NCI-H2171 (cell line): ENCODE data around the gene RAP1GAP2.

ENCODE experiments used
- DNase-seq: peaks from one replicate; lab custom pipeline; 2025; lab: John Stamatoyannopoulos, UW

Gene RAP1GAP2

GRCh38 chr17:2786176-2786881 lies 9.9 kb upstream of the RAP1GAP2 start:
- peak; percentile 89 for DNase-seq

DNA sequence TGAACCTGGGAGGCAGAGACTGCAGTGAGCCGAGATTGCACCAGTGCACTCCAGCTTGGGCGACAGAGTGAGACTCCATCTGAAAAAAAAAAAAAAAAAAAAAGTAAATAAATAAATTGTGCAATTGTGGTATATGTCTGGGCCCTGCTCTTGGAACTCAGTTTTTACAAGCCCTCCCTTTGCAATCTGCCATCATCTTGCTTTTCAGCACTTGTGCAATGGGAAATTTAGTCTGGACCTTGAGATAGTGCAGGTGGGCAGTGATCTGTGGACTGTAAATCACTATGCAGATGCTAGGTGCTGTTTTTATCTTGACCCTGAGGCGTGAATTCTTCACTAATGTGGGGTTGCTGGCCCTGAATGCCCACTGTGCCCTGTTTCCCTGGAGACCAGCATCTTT lies 6.5 kb upstream of the RAP1GAP2 start:
- DNase-seq: no peak

DNA sequence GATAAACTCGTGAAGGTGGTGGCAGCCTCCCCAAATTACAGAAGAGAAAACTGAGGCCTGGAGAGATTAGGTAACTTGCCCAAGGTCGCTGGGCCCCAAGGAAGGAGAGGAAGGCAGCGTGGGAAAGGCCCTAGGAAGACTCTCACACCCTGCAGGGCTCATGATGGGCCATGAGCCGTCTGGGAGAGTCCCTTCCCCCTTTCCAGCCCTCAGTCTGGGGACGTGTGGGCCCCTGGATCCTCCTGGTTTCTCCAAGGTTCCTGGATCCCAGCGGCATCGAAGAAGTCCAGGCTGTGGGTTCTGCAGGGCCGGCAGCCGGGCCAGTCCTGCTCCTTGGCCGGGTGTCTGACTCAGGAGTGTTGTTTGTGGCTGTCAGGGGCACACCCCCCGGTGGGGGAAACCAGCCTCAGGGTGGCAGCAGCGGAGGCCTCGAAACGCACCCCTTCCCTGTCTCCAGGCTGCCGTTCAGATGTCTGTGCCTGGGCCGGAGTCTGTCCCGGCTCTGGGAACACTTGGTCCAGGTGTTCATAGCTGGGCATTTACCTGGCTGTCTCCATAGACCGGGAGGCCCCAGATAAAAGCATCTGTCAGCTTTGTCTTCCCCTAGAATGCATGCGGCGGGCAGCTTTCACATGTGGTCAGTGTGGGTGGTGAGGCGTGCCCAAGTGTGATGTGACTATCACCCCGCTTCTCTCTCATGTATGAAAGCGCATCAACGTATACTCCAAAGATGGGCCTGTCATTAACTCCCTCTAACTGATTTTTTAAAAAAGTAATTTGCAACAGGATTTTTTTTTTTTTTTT lies 3.7 kb upstream of the RAP1GAP2 start:
- no peak for DNase-seq

DNA sequence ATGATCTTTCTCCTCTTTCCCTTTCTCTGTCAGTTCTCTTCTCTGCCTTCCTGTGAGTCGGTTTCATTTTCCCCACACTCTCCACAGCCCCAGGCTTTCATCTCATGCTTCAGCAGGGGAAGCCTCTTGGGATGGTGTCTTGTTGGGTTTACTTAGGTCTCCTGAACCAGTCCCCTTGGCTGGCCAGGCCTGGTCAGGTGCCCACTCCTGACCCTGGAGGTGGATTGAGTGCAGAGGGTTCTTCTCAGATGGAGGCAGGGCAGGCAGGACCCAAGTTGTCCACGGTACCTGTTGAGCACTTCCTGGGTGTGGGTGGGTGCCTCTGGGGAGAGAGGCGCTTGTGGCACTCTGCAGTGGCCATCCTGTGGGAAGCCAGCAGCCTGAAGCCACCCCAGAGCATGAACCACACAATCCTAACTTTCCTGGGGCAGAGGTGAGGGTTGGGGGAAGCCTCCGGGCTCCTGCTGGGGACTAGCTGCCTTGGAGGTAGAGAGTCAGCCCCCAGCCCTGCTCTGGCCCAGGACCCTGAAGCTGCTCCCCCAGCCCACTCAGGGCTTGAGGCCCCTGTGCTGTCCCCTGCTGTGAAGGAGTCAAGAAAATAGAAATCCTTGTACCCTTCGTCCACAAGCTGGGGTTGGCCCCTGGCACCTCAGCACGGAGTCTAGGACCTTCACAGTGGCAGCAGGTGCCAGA lies 2.0 kb upstream of the RAP1GAP2 start:
- DNase-seq: no peak

- DNase-seq: no peak
Observed at GRCh38 chr17:2795441-2796163, 636 bp upstream of the RAP1GAP2 start.

GRCh38 chr17:2797226-2797625 lies 988 bp downstream of the RAP1GAP2 start:
- no peak for DNase-seq

- DNase-seq: no peak
Observed at GRCh38 chr17:2797637-2798036, 1.4 kb downstream of the RAP1GAP2 start.

GRCh38 chr17:2798188-2798587 lies 1.9 kb downstream of the RAP1GAP2 start:
- no peak for DNase-seq

- DNase-seq: no peak
Observed at GRCh38 chr17:2798678-2799077, 2.4 kb downstream of the RAP1GAP2 start.

DNA sequence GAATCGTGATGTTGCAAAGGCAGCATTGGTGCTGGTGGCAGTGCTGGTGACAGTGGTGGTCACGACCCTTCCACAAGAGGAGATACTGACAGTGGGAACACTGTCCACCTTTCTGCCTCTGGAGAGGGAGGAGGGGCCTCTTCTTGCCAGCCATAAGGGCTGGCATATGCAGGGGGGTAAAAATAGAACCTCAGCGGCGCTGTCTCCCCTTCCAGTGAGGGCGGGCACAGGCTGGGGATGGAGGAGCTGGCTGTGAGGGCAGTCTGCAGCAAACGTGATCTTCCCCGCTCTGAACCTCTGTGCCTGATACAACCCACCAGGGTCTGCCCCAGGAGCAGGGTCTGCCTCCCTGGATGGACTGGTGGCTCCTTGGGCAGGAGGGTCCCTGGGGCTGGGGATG lies 3.4 kb downstream of the RAP1GAP2 start:
- no peak for DNase-seq

DNA sequence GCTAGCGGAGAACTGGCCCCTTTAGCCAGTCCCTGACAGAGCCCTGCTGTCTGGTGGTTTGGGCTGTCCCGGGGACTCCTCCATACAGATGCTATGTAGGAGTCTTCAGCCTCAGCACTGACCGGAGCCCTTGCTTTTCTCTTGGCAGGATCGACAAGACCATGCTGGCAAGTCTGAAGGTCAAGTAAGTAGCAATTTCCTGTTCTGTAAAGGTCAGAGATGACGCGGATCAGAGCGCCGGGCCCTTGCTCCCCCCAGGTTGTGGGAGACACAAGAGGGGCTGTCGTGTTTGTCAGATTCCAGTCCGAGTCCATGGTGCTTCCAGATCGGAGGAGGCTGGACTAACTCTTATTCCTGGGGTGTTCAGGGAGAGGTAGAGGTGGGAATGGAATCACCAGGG lies 4.1 kb downstream of the RAP1GAP2 start:
- DNase-seq: no peak

- DNase-seq: peak; percentile 46
Observed at GRCh38 chr17:2801841-2802240, 5.6 kb downstream of the RAP1GAP2 start.

GRCh38 chr17:2802574-2802973 lies 6.3 kb downstream of the RAP1GAP2 start:
- no peak for DNase-seq

DNA sequence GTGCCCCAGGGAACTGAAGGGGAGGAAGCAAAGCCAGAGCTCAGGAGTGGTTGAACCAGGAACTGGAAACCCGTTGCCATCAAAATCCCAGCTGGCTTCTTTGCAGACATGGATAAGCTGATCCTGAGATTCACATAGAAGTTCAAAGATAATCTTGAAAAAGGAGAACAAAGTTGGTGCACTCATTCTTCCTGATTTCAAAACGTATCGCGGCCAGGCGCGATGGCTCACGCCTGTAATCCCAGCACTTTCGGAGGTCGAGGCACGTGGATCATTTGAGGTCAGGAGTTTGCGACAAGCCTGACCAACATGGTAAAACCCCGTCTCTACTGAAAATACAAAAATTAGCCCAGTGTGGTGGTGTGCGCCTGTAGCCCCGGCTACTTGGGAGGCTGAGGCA lies 7.1 kb downstream of the RAP1GAP2 start:
- DNase-seq: no peak

DNA sequence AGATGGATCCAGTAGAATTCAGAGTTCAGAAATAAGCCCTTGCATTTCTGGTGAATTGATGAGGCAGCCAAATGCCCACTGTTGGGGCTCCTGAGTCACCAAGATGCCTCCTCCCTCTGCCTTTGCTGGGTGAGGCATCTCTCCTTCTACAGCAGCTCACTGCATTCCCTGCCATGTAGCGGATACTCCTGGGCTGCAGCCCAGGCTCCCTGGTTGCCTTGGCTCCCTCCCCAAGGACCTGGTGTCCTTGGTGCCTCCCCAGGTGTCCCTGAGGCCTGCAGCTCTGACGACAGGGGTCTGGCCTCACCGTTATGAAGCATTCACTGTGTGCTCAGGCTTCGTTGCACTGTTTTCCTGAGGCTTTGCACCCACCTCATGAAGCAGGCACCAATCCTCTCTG lies 7.7 kb downstream of the RAP1GAP2 start:
- no peak for DNase-seq

DNA sequence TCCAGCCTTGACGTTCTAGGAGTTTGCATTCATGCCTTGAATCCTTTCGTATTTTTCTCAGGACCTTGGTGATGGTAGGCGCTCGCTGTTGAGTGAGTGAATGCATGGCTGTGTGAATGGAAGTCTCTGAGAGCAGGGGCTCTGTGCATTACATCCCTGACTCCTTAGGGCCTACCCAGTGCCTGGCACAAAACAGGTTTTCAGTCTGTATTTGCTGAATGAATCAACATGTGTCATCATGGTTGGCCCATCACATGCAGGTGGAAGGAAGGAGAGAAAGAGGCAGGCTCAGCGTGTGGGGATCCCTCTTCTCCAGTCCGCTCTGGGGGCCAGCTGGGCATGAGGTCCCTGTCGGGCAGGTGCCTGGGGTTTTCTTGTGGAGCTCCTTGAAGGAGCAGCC lies 8.7 kb downstream of the RAP1GAP2 start:
- no peak for DNase-seq

GRCh38 chr17:2805961-2806360 lies 9.7 kb downstream of the RAP1GAP2 start:
- no peak for DNase-seq

DNA sequence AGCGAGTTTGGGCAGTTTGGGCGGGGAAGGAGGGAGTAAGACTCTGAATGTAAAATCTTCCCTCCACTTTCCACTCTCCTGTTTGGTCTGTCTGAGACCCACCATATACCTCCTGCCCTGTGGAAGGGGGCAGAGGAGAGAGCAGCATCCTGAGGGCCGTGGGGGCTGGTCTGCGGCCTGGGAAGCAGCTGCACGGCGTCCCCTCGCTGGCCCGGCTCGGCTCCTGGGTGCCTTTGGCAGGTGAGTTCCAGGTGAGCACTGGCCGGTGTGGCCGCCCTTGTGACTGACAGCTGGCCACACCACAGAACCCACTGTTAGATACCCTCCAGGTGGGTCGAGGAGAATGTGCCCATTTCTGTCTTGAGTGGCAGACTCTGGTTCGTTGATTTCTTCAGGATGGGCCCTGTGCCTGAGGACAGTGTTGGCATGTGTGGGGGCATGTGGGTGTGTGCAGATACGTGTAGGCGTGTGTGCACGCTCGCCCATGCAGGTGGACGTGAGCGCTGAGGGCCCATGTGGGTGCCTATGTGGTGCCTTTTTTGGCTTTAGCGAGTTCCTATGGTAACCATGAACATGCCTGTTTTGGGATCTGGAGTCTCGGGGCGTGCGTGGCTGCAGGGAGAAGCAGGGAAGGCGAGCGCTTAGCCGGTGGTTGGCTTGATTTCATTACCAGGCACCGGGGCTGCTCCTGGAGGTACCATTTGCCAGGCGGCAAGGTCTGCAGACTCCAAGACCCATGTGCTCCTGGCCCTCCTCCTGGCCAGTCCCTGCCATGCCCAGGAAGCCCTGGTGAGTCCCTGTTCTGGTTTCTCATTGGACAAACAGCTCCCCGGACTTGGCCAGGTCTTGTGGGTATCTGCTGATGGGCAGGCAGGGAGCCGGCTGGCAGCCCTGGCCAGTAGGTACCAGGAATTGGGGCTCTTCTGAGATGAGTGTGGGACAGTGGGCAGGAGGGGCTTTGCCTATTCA lies 12.4 kb downstream of the RAP1GAP2 start:
- no peak for DNase-seq

DNA sequence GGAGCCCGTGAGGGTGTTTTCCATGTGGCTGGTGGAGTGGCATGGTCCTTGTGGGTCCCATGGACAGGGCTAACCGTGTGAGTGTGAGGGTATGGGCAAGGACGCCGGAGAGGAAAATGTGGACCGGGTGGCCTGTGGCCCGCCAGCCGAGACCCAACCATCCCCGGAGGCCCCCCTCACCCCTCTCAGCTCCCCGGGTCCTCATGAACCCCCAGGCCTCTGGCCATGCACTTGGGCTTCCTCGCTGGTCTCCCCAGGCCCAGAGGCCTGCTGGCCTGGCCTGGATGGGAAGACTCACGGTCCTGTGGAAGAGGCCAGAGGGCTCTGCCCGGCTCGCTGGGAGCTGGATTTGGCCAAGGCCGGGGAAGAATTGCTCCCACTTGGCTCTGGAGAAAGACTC lies 13.1 kb downstream of the RAP1GAP2 start:
- DNase-seq: no peak

- DNase-seq: no peak
Observed at GRCh38 chr17:2814049-2814448, 17.8 kb downstream of the RAP1GAP2 start.
